Activated CD4-positive, alpha-beta memory T cell treated with anti-CD3 and anti-CD28 coated beads for 36 hours (primary cell): ENCODE measurements around the gene SRPRB. TPM values are rescaled to one million over a fixed set of nuclear protein-coding genes. Genes with fewer than 3 reads are reported as not detected.
"Not testable (repeated sequence)": the region's sequence is repeated elsewhere in the genome, so short reads cannot be mapped to it uniquely, and the experiment has no call there.

ENCODE experiments used
- CTCF ChIA-PET: fragments of 350-600 bp; sonication (Branson Sonifier 250); formaldehyde crosslinking; loops from one replicate; lab custom pipeline; 2021; ENCODE audit warnings: antibody characterized with exemption, inconsistent platforms; lab: Charles Lee
- POLR2A ChIA-PET: fragments of 350-600 bp; sonication (Branson Sonifier 250); formaldehyde crosslinking; loops from one replicate; lab custom pipeline; 2021; ENCODE audit warnings: antibody characterized with exemption; lab: Charles Lee
- DNase-seq: peaks from one replicate; pipeline ENCODE4 v3.0.0-alpha.2; 2020
- H3K27ac Mint-ChIP-seq: one replicate; pipeline ENCODE4 v1.8.0; 2021; ENCODE audit warnings: mixed read lengths
- H3K27me3 Mint-ChIP-seq: one replicate; pipeline ENCODE4 v1.8.0; 2021; ENCODE audit warnings: mixed read lengths
- H3K36me3 Mint-ChIP-seq: one replicate; pipeline ENCODE4 v1.8.0; 2021; ENCODE audit warnings: mixed read lengths
- H3K4me1 Mint-ChIP-seq: one replicate; pipeline ENCODE4 v1.8.0; 2021; ENCODE audit warnings: low read depth, mixed read lengths
- H3K4me3 Mint-ChIP-seq: one replicate; pipeline ENCODE4 v1.8.0; 2021; ENCODE audit warnings: mild to moderate bottlenecking, mixed read lengths
- H3K9me3 Mint-ChIP-seq: one replicate; pipeline ENCODE4 v1.8.0; 2021; ENCODE audit warnings: mixed read lengths
- intact Hi-C: fragments of 100-400 bp; cut with micrococcal nuclease; formaldehyde crosslinking; loops from one replicate; pipeline ENCODE4 v1.15.1; 2023
- total RNA-seq, 2 experiments: library from RNA; stranded (reverse); gene quantifications; one replicate each; pipeline ENCODE4 v1.2.3, GENCODE V29; 2021

The SRPRB gene
- total RNA-seq, 2 experiments from 2014 or later, result 65.7 to 66.7 TPM

DNA sequence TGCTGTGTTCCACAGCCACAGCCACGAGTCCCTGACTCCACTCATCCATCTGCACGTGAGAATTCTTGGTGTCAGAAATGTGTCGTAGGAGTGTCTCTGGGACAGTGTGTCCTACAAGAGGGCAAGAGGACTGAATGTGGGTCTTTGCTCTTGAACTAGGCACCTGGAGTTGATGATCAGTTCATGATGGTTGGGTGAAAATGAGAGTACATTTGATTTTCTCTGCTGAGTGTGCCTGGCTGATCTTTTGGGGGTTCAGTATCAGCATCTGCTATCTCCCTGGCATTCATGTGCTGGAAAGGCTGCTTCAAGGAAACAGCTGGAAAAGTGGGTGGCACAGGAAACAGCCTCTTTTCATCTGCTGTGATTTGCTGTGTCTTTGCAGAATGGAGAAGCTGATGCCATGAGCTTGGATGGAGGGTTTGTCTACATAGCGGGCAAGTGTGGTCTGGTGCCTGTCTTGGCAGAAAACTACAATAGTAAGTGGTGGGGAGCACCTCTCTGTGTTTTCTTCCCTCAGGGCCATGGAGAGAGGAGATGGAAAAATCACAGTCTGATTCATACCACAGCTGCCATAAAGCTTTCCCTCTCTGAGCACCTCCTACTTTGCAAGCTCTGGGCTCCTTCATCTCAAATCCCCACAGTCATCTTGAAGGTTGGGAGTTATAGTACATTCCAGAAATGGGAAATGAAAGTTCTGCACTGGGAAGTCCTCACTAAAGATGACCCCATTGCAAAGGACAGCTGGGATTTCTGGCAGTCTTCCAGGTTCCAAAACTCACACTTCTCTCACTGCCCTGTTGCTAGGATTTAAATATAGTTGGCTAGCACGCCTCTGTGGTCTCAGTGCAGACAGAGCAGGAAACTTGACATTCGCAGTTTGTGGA is 41.6 kb upstream of the SRPRB start:
- intact Hi-C loops, result no loop called here
- H3K27ac Mint-ChIP-seq, result no peak overlapping the region
- POLR2A ChIA-PET, result no interaction called here
- peaks cover 5% of the 10 kb centered on the region for H3K27me3 Mint-ChIP-seq
- H3K9me3 Mint-ChIP-seq, result no peaks in the 10 kb centered on the region
- no peaks in the 10 kb centered on the region for H3K4me1 Mint-ChIP-seq
- no peaks in the 10 kb centered on the region for H3K36me3 Mint-ChIP-seq
- no peak overlapping the region for H3K4me3 Mint-ChIP-seq
- no peak for DNase-seq
- CTCF ChIA-PET, result no interaction called here

GRCh38 chr3:133765256-133765655 is 40.4 kb upstream of the SRPRB start:
- POLR2A ChIA-PET, result no interaction called here
- no peaks in the 10 kb centered on the region for H3K9me3 Mint-ChIP-seq
- no peak overlapping the region for H3K4me3 Mint-ChIP-seq
- no peaks in the 10 kb centered on the region for H3K36me3 Mint-ChIP-seq
- CTCF ChIA-PET, result no interaction called here
- intact Hi-C loops, result no loop called here
- no peak for DNase-seq
- H3K27ac Mint-ChIP-seq, result no peak overlapping the region
- H3K4me1 Mint-ChIP-seq, result no peaks in the 10 kb centered on the region
- peaks cover 5% of the 10 kb centered on the region for H3K27me3 Mint-ChIP-seq

DNA sequence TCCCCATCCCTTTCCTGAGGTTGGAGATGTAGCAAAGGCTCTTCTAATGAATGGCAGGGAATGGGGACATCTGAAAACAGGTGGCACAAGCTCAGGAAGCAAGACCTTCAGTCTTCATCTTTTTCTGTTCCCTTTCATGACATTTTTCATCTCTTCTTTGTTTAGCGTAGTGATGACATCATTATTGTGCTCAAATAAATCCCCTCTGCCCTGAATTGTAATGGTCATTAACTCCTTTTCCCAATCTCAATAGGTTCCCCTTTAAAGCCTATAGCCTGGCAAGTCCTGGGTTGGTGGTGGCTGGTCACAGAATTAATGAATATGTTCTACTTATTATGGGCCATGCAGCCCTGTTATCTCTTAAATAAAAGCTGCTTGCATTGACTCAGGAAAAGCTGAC is 38.0 kb upstream of the SRPRB start:
- Mint-ChIP-seq H3K4me3 (no peak overlapping the region), H3K36me3 (no peaks in the 10 kb centered on the region), H3K9me3 (no peaks in the 10 kb centered on the region), H3K27ac (no peak overlapping the region), H3K27me3 (peaks cover 5% of the 10 kb centered on the region), H3K4me1 (no peaks in the 10 kb centered on the region)
- POLR2A ChIA-PET, result no interaction called here
- DNase-seq, result no peak
- CTCF ChIA-PET, result no interaction called here
- intact Hi-C loops, result no loop called here

GRCh38 chr3:133769536-133769935 is 36.1 kb upstream of the SRPRB start:
- Mint-ChIP-seq H3K27me3 (peaks cover 6% of the 10 kb centered on the region), H3K9me3 (no peaks in the 10 kb centered on the region), H3K4me1 (no peaks in the 10 kb centered on the region), H3K27ac (no peak overlapping the region), H3K4me3 (no peak overlapping the region), H3K36me3 (no peaks in the 10 kb centered on the region)
- DNase-seq, result no peak
- CTCF ChIA-PET, result no interaction called here
- intact Hi-C loops, result no loop called here
- POLR2A ChIA-PET, result no interaction called here

GRCh38 chr3:133773732-133774131 is 31.9 kb upstream of the SRPRB start:
- no peaks in the 10 kb centered on the region for H3K4me1 Mint-ChIP-seq
- H3K4me3 Mint-ChIP-seq, result no peak overlapping the region
- no peak overlapping the region for H3K27ac Mint-ChIP-seq
- intact Hi-C loops, result no loop called here
- no peak for DNase-seq
- ChIA-PET CTCF (no interaction called here), POLR2A (no interaction called here)
- H3K27me3 Mint-ChIP-seq, result peaks cover 8% of the 10 kb centered on the region
- H3K36me3 Mint-ChIP-seq, result no peaks in the 10 kb centered on the region
- H3K9me3 Mint-ChIP-seq, result no peaks in the 10 kb centered on the region

- Mint-ChIP-seq H3K4me3 (no peak overlapping the region), H3K9me3 (no peaks in the 10 kb centered on the region), H3K27ac (no peak overlapping the region), H3K27me3 (peaks cover 10% of the 10 kb centered on the region), H3K36me3 (no peaks in the 10 kb centered on the region), H3K4me1 (no peaks in the 10 kb centered on the region)
- DNase-seq, result no peak
- intact Hi-C loops, result no loop called here
- CTCF ChIA-PET, result no interaction called here
- POLR2A ChIA-PET, result no interaction called here
Observed at GRCh38 chr3:133775309-133775708, 30.3 kb upstream of the SRPRB start.

DNA sequence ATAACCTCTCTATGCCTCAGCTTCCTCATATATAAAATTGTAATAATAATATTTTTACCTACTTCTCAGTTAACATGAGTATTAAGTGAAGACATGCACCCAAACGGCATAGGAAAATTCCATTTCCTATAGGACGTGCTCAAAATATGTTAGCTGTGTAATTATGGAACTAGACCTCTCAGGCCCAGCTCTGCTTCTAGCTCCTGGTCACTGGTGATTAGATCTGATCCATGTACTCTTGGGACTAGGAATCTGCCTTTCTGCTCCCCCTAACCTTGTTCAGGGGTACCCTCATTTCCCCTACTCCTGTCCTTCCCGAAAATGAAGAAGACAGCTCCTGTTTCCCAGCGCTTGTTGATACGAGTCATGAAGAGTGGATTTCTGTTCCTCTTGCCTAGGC is 29.8 kb upstream of the SRPRB start:
- CTCF ChIA-PET, result no interaction called here

GRCh38 chr3:133776794-133777438 is 28.7 kb upstream of the SRPRB start:
- Mint-ChIP-seq H3K4me3 (no peak overlapping the region), H3K9me3 (no peaks in the 10 kb centered on the region), H3K36me3 (no peaks in the 10 kb centered on the region), H3K27ac (no peak overlapping the region), H3K4me1 (no peaks in the 10 kb centered on the region), H3K27me3 (peaks cover 9% of the 10 kb centered on the region)
- no peak for DNase-seq
- intact Hi-C loops, result no loop called here
- POLR2A ChIA-PET, result no interaction called here
- CTCF ChIA-PET, result interaction anchor here (0.6 kb wide), 1 partner anchor 103 kb away, joined by 3 read pairs; no protein-coding TSS in a partner anchor

More for the DNA sequence above, 29.8 kb upstream of the SRPRB start:
- H3K4me3 Mint-ChIP-seq, result no peak overlapping the region
- H3K27ac Mint-ChIP-seq, result no peak overlapping the region
- H3K4me1 Mint-ChIP-seq, result no peaks in the 10 kb centered on the region
- no peaks in the 10 kb centered on the region for H3K36me3 Mint-ChIP-seq
- H3K27me3 Mint-ChIP-seq, result peaks cover 9% of the 10 kb centered on the region
- intact Hi-C loops, result no loop called here
- DNase-seq, result no peak
- POLR2A ChIA-PET, result no interaction called here
- H3K9me3 Mint-ChIP-seq, result no peaks in the 10 kb centered on the region

DNA sequence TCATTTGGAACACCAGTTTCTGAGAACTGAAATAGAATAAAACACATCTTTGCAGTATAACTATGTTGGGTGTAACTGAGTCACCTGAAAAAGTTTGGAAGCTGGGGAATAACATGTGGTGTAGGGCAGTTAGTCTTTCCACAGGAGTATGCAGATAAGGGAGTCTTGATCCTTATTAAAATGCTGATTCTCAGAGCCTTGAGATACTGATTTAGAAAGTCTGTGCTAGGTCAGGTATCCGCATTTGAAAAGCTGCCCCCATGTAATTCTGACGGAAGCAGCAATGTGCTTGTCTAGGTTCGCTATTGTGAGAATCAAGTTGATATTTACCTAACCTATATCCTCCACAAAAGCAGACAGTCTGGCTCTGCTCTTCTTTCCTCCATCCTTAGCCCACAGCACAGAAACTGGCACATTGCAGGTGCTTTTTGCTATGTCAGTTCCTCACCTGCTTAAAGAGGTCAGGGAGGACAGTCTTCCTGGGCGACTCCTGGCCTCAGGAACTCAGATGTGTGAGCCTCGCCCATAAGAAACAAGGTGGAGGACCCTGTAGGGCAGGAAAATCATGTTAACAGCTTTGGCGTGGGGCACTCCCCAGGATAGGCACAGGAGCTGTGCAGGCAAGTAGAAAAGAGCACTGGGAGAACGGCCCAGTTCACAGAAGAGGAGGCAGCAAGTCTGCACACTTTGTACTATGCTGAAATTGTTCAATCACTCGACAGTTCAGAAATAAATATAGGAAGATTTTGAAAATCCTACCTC is 27.6 kb upstream of the SRPRB start:
- CTCF ChIA-PET, result no interaction called here
- no peak overlapping the region for H3K27ac Mint-ChIP-seq
- H3K4me3 Mint-ChIP-seq, result no peak overlapping the region
- POLR2A ChIA-PET, result no interaction called here
- peaks cover 9% of the 10 kb centered on the region for H3K27me3 Mint-ChIP-seq
- H3K9me3 Mint-ChIP-seq, result no peaks in the 10 kb centered on the region
- no peaks in the 10 kb centered on the region for H3K36me3 Mint-ChIP-seq
- DNase-seq, result no peak
- no peaks in the 10 kb centered on the region for H3K4me1 Mint-ChIP-seq
- intact Hi-C loops, result no loop called here

GRCh38 chr3:133779626-133780203 is 25.9 kb upstream of the SRPRB start:
- no peaks in the 10 kb centered on the region for H3K36me3 Mint-ChIP-seq
- ChIA-PET CTCF (no interaction called here), POLR2A (no interaction called here)
- intact Hi-C loops, result no loop called here
- H3K9me3 Mint-ChIP-seq, result no peaks in the 10 kb centered on the region
- peaks cover 6% of the 10 kb centered on the region for H3K27me3 Mint-ChIP-seq
- no peak overlapping the region for H3K27ac Mint-ChIP-seq
- no peak for DNase-seq
- H3K4me1 Mint-ChIP-seq, result no peaks in the 10 kb centered on the region
- no peak overlapping the region for H3K4me3 Mint-ChIP-seq

- H3K27ac Mint-ChIP-seq, CTCF ChIA-PET, H3K4me3 Mint-ChIP-seq, H3K36me3 Mint-ChIP-seq, intact Hi-C loops, H3K4me1 Mint-ChIP-seq, POLR2A ChIA-PET, DNase-seq, H3K27me3 Mint-ChIP-seq, H3K9me3 Mint-ChIP-seq: not testable (repeated sequence)
Observed at GRCh38 chr3:133780756-133781155, 24.9 kb upstream of the SRPRB start.

DNA sequence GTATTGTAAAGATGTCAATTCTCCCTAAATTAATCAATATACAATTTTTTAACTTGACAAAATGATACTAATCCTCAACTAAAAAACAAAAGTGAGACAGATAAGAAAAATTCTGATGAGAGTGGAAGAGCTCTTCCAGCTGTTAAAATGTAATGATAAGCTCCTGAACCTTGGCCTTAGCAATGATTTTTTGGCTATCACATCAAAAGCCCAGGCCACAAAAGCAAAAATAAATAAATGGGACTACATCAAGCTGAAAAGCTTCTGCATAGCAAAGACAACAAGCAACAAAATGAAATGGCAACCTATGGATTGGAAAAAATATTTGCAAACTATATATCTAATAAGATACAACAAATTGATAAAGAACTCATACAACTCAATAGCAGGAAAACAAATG is 24.0 kb upstream of the SRPRB start:
- Mint-ChIP-seq H3K4me3 (no peak overlapping the region), H3K9me3 (no peaks in the 10 kb centered on the region), H3K27ac (no peak overlapping the region), H3K4me1 (no peaks in the 10 kb centered on the region), H3K27me3 (peaks cover 6% of the 10 kb centered on the region), H3K36me3 (no peaks in the 10 kb centered on the region)
- CTCF ChIA-PET, result no interaction called here
- intact Hi-C loops, result no loop called here
- no peak for DNase-seq
- POLR2A ChIA-PET, result no interaction called here
